Panc1 (cell line): Measurements from ENCODE around the gene USP11. TPM values are rescaled to one million over a fixed set of nuclear protein-coding genes. Genes with fewer than 3 reads are reported as not detected.

Experiments
- total RNA-seq: library from RNA; stranded (reverse); gene quantifications from one replicate; pipeline ENCODE4 v1.2.1, GENCODE V29; 2021; ENCODE audit not compliant: unreplicated experiment

The USP11 gene
- total RNA-seq, 1 experiment from 2014 or later: 82.4 TPM

Other genes with a start within 250 kb of the USP11 start
- 3.4 TPM for gene RGN, start 154.6 kb upstream of the USP11 start, total RNA-seq
- gene NDUFB11, start 88.3 kb upstream of the USP11 start, total RNA-seq: 109 TPM
- 47.1 TPM for gene RBM10, start 87.8 kb upstream of the USP11 start, total RNA-seq
- gene UBA1, start 39.2 kb upstream of the USP11 start, total RNA-seq: 302 TPM
- gene CDK16, start 14.3 kb upstream of the USP11 start, total RNA-seq: 134 TPM
- gene ZNF157, start 137.6 kb downstream of the USP11 start, total RNA-seq: not detected